CD14-positive monocyte (primary cell): ENCODE data around the gene SYNPO. TPM values are rescaled to one million over a fixed set of nuclear protein-coding genes. Genes with fewer than 3 reads are reported as not detected.

Experiments used
- DNase-seq, 3 donors: peaks; one replicate each; pipeline ENCODE4 v3.0.0-alpha.2; 2011 to 2022
- H2AFZ ChIP-seq: 2 replicates; pipeline ENCODE4 v1.6.0; 2012; ENCODE audit warnings: mild to moderate bottlenecking, low read depth, low read length, inconsistent platforms; ENCODE audit not compliant: insufficient read depth, poor library complexity, severe bottlenecking
- H3K27ac ChIP-seq, 2 donors: 1 replicate in 1 of 2; 2 replicates in 1 of 2; pipeline ENCODE4 v1.5.1; 2012 to 2013; ENCODE audit warnings: low read length in 2 of 2, control low read depth in 1 of 2, inconsistent platforms in 1 of 2, low read depth in 1 of 2, mild to moderate bottlenecking in 1 of 2
- H3K27me3 ChIP-seq, 2 donors: one replicate each; pipeline versions ENCODE4 v1.6.0 to v1.6.1; 2011 to 2013; ENCODE audit warnings: low read length in 2 of 2; ENCODE audit not compliant: control insufficient read depth in 2 of 2, insufficient read depth in 2 of 2
- H3K36me3 ChIP-seq, 2 donors: replicated peaks in 1 of 2; 1 replicate in 1 of 2; 2 replicates in 1 of 2; pipeline versions ENCODE4 v1.5.1 to v1.6.1; 2012 to 2013; ENCODE audit warnings: low read length in 2 of 2, control low read depth in 1 of 2, inconsistent platforms in 1 of 2, mild to moderate bottlenecking in 1 of 2; ENCODE audit not compliant: insufficient read depth in 2 of 2, control insufficient read depth in 1 of 2
- H3K4me1 ChIP-seq, 2 donors: 1 replicate in 1 of 2; 2 replicates in 1 of 2; pipeline versions ENCODE4 v1.5.1 to v1.6.1; 2012 to 2013; ENCODE audit warnings: low read length in 2 of 2, control low read depth in 1 of 2, inconsistent platforms in 1 of 2, mild to moderate bottlenecking in 1 of 2, moderate library complexity in 1 of 2; ENCODE audit not compliant: insufficient read depth in 2 of 2, control insufficient read depth in 1 of 2
- H3K4me2 ChIP-seq: replicated peaks from 2 replicates; pipeline ENCODE3; 2012; ENCODE audit warnings: low read length, moderate library complexity, mild to moderate bottlenecking; ENCODE audit not compliant: poor library complexity, severe bottlenecking; ENCODE audit errors: extremely low read depth
- H3K4me3 ChIP-seq, 3 experiments: fragments of 200-600 bp in 1 of 3; sonication (generic) in 1 of 3; replicated peaks in 1 of 3; 1 replicate in 2 of 3; 2 replicates in 1 of 3; pipeline ENCODE4 v1.5.1; 2011 to 2013; ENCODE audit warnings: low read length in 3 of 3, mild to moderate bottlenecking in 3 of 3, control low read depth in 2 of 3, low read depth in 2 of 3, inconsistent platforms in 1 of 3, moderate library complexity in 1 of 3
- H3K79me2 ChIP-seq: 2 replicates; pipeline ENCODE4 v1.6.0; 2012; ENCODE audit warnings: mild to moderate bottlenecking, control low read depth, inconsistent platforms, low read length, moderate library complexity; ENCODE audit not compliant: insufficient read depth
- H3K9ac ChIP-seq: 2 replicates; pipeline ENCODE4 v1.6.0; 2017; ENCODE audit warnings: low read length, mild to moderate bottlenecking; ENCODE audit not compliant: insufficient read depth, poor library complexity, severe bottlenecking
- H3K9me3 ChIP-seq, 2 donors: replicated peaks in 1 of 2; 1 replicate in 1 of 2; 2 replicates in 1 of 2; pipeline versions ENCODE4 v1.5.1 to v1.6.1; 2012 to 2013; ENCODE audit warnings: low read length in 2 of 2, control low read depth in 1 of 2; ENCODE audit not compliant: control insufficient read depth in 1 of 2, insufficient read depth in 1 of 2
- H4K20me1 ChIP-seq: 2 replicates; pipeline ENCODE4 v1.6.0; 2012; ENCODE audit warnings: mild to moderate bottlenecking, low read length, control low read depth, moderate library complexity; ENCODE audit not compliant: insufficient read depth
- H3K27ac Mint-ChIP-seq, 7 donors: one replicate each; pipeline ENCODE4 v1.8.0; 2020; ENCODE audit warnings: mild to moderate bottlenecking in 7 of 7, mixed read lengths in 7 of 7, moderate library complexity in 6 of 7, inconsistent platforms in 2 of 7
- H3K27me3 Mint-ChIP-seq, 3 donors: one replicate each; pipeline ENCODE4 v1.8.0; 2021 to 2022; ENCODE audit warnings: low read depth in 3 of 3, mild to moderate bottlenecking in 3 of 3, mixed read lengths in 3 of 3, moderate library complexity in 3 of 3, inconsistent platforms in 1 of 3
- H3K36me3 Mint-ChIP-seq, 2 donors: one replicate each; pipeline ENCODE4 v1.8.0; 2020; ENCODE audit warnings: mixed read lengths in 2 of 2, inconsistent platforms in 1 of 2, mild to moderate bottlenecking in 1 of 2
- H3K4me1 Mint-ChIP-seq: one replicate; pipeline ENCODE4 v1.8.0; 2020; ENCODE audit warnings: mild to moderate bottlenecking, mixed read lengths
- H3K4me3 Mint-ChIP-seq, 2 donors: one replicate each; pipeline ENCODE4 v1.8.0; 2020; ENCODE audit warnings: mild to moderate bottlenecking in 2 of 2, mixed read lengths in 2 of 2, moderate library complexity in 1 of 2
- H3K9me3 Mint-ChIP-seq, 7 donors: one replicate each; pipeline ENCODE4 v1.8.0; 2020 to 2022; ENCODE audit warnings: mixed read lengths in 7 of 7, mild to moderate bottlenecking in 6 of 7, moderate library complexity in 6 of 7, inconsistent platforms in 2 of 7
- CTCF ChIP-seq: fragments of 200-600 bp; IDR thresholded peaks from one replicate; pipeline ENCODE4 v1.8.0; 2022; ENCODE audit warnings: antibody characterized with exemption, mild to moderate bottlenecking
- WGBS: methylation state at CpG from one replicate; pipeline ENCODE4 v1.1.5; 2013; ENCODE audit warnings: missing lambda C conversion rate; ENCODE audit not compliant: insufficient coverage; 5-methylcytosine and 5-hydroxymethylcytosine counted together
- intact Hi-C, 2 donors: fragments of 100-400 bp; cut with micrococcal nuclease; formaldehyde crosslinking; loops; one replicate each; pipeline versions ENCODE4 v1.15.0 to v1.15.1; 2023
- polyA plus RNA-seq, 3 donors: library from polyadenylated mRNA; depleted of rRNA in 1 of 3; unstranded in 2 of 3; stranded (reverse) in 1 of 3; fragments of 300-500 nt in 2 of 3; fragments of >200 nt in 1 of 3; fragmentation: Illumina TruSeq in 2 of 3; gene quantifications; 1 replicate in 2 of 3; 2 replicates in 1 of 3; pipeline ENCODE4 v1.2.3, GENCODE V29; 2012 to 2021

Gene SYNPO
- polyA plus RNA-seq, 3 donors, result not detected

GRCh38 chr5:150618588-150619281 is 21.7 kb upstream of the SYNPO start:
- Histone ChIP-seq H4K20me1 (no peaks in the 10 kb centered on the region), H3K27ac (no peak overlapping the region), H3K36me3 (no peaks in the 10 kb centered on the region), H3K9me3 (no peaks in the 10 kb centered on the region), H3K27me3 (peaks cover 0 to 5% of the 10 kb centered on the region in 2 donors), H2AFZ (no peak overlapping the region), H3K4me3 (no peak overlapping the region), H3K9ac (no peak overlapping the region), H3K79me2 (no peaks in the 10 kb centered on the region), H3K4me2 (no peak overlapping the region), H3K4me1 (peaks cover 4% of the 10 kb centered on the region in 2 donors)
- 99% methylated on average over 10 of the region's 17 CpGs for WGBS
- intact Hi-C loops, result no loop called here
- DNase-seq, result no peak
- no peak for TF ChIP-seq CTCF
- peaks cover 4 to 17% (median 9%) of the 10 kb centered on the region in 3 donors for H3K27me3 Mint-ChIP-seq
- peaks cover 7% of the 10 kb centered on the region for H3K4me1 Mint-ChIP-seq
- H3K36me3 Mint-ChIP-seq, result peaks cover 0 to 2% of the 10 kb centered on the region in 2 donors
- H3K4me3 Mint-ChIP-seq, result no peak overlapping the region
- no peaks in the 10 kb centered on the region for H3K9me3 Mint-ChIP-seq
- no peak overlapping the region for H3K27ac Mint-ChIP-seq

- Mint-ChIP-seq H3K27ac (no peak overlapping the region), H3K27me3 (peaks cover 11 to 24% (median 13%) of the 10 kb centered on the region in 3 donors), H3K36me3 (peaks cover 0 to 7% of the 10 kb centered on the region in 2 donors), H3K4me3 (no peak overlapping the region), H3K4me1 (peaks cover 14% of the 10 kb centered on the region), H3K9me3 (peaks cover 0 to 5% (median 2%) of the 10 kb centered on the region in 7 donors)
- intact Hi-C loops, result no loop called here
- no peak for TF ChIP-seq CTCF
- Histone ChIP-seq H3K9ac (no peak overlapping the region), H3K4me2 (no peak overlapping the region), H3K27me3 (peaks cover 3 to 12% of the 10 kb centered on the region in 2 donors), H3K4me3 (no peak overlapping the region), H3K79me2 (no peaks in the 10 kb centered on the region), H3K27ac (no peak overlapping the region), H3K36me3 (no peaks in the 10 kb centered on the region), H4K20me1 (no peaks in the 10 kb centered on the region), H3K9me3 (no peaks in the 10 kb centered on the region), H2AFZ (no peak overlapping the region), H3K4me1 (peaks cover 8 to 10% of the 10 kb centered on the region in 2 donors)
- WGBS, result 86% methylated on average over 19 of the region's 24 CpGs
- no peak for DNase-seq
These were observed 20.9 kb upstream of the SYNPO start for GRCh38 chr5:150619359-150620230.
